DMS53 (cell line): ENCODE results near the gene HOXB6.

Source experiments
- DNase-seq: peaks from one replicate; lab custom pipeline; 2025; lab: John Stamatoyannopoulos, UW

The HOXB6 gene

DNA sequence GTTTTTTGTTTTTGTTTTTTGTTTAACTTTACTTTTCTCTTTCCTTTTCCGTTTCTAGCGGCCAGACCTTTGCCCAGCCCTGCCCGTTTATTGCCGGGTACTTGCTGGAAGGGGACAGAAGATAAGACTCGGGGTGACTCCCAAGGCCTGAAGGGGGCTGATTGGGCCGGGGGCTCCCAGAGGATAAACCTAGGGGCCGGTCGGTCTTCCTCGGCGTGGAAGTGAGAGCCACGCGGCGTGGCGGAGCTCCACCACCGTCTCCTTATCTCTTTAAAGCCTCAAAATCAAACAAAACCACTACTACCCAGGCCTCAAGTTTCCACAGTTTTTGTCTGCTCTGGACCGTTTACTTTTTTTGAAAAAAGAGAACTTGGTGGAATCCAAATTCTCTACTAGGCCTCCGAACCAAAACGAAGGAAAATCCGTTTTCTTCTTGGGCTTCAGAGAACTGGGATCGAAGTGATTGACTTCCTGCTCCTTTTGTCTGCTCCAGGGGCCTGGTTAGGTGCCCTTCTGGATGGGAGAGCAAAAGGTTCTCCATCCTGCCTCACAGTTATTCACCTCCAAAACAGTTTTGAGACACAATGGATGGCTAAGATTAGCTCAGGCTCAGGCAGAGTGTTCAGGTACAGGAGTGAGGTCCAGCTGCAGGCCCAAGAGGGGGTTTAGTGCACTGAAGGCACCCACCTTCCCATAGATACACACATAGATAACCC is 29.9 kb upstream of the HOXB6 start:
- no peak for DNase-seq

GRCh38 chr17:48633266-48633677 is 28.5 kb upstream of the HOXB6 start:
- no peak for DNase-seq

DNA sequence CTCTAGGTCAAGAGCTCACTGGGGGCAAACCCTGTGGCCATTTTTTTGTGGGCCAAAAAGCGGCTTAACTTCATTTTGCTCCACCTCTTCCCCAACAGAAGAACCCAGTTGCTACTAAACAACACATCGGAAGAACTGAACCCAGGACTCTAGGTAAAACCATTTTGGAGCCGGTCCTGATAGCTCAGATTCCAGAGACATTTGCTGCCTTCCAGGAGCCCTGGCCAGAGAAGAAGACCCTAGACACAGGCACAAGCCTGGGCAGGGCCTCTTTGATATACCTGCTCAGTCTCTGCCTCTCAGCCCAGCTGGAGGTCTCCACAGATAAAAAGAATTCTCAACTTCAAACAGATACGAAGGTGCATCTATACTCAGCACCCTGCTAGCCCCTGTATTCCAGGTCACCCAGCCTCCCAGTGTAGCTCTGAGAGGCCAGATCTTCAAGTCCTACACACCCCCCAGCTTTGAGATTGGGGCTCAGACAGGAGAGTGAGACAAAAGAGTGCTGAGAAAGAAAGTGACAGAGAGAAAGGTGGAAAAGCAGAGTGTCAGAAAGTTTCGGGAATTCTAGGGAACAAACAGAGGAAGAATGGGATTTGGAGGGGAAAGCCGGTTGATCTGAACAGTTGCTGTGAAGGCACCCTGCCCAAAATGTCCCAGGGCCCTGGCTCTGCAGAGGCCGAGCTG is 27.9 kb upstream of the HOXB6 start:
- no peak for DNase-seq

DNA sequence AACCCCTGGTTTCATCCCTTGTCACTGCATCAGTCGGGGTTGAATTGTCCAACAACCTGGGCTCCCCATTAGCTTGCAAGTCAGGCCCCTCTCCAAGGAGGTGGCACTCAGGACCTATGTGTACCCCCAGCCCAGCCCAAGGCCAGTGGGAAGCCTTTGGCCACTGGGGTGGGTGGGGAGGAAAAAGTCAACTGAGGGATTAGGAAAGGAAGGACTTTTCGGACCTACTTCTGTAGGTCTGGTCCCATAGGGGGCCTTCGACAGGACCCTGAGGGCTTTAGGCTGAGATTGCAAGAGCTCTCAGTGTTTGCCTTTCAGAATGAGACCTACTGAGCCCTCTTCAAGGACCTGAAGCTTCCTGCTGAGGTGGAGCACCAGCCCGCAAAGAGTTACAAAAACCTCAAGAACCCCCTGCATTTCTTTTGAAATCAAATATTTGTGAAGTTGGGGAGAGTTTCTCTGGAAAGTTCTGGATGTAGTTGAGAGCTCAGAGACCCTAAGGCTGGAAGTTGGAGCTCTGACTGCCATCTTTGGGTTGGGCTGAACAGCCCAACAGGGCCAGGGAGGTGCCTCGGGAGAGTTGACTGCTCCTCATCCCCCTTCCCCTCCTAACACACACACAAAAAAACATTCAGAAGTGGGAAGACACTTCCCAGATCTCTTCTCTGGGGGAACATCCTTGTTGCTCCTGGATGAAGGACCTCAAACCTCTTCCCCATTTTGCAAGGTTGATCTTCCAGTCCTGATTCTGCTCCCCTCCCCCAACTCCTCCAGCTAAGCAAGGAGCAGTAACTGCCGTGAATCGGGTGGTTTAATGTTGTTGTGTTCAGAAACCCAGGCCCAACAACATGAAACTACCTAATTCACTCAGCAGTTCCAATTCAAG is 27.1 kb upstream of the HOXB6 start:
- DNase-seq, result no peak

GRCh38 chr17:48630925-48631692 is 26.3 kb upstream of the HOXB6 start:
- DNase-seq, result no peak

GRCh38 chr17:48630009-48630924 is 25.5 kb upstream of the HOXB6 start:
- DNase-seq, result no peak

DNA sequence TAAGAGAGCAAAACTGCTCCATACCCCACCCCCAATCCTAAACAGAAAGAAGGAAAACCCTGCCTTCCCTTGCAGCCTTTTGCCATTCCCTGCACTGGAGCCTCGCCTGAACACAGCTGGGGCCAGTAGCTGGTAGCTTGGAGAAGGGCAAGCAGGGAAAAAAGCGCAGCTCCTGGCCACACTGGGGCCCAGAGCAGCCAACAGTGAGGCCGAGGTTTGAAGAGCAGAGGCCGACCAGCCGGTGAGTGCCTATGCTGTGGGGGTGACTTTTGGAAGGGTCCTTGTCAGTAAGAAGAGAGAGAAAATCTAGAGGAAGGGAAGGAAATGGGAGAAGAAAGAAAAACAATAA is 24.6 kb upstream of the HOXB6 start:
- no peak for DNase-seq

GRCh38 chr17:48628649-48629410 is 24.0 kb upstream of the HOXB6 start:
- DNase-seq, result no peak

DNA sequence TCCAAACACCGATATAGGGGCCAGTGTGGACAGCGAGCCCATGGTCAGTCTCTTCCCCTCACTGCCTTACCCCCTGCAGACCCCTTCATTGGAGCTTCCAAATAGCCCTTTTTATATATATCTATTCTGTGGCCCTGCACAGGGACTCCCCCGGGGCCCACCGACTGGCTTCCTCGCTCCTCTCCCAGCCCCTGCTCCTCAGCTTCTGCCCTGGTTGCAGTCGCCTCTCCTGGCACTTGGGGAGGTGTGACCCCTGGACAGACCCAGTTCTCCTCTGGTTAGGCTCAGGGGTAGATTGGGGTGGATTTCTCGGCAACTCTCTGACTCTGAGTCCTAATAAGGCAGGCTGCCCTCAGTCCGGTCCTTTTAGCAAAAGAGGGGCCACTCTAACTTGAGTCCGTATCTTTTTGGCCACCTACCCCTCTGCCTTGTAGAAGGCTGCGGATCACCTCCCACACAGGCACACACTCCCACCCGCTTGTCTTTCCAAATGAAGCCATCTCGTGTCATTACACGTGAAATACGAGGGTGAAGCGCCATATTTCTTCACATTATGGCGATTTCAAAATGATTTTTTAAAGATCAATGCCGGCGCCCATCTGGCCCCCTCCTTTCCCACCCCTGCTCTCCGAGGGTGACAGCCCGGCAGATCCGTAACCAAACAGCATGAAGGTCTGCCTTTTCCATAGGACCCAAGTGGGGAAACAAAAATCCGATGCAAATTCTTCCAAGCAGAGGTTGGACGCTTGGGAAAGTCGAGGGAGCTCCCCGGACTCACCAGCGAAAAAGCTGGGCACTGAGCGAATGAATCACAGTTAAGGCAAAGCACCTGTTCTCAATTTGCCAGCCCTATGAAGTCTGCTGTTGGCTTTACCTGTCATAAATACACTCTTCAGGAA is 23.1 kb upstream of the HOXB6 start:
- DNase-seq, result no peak

- DNase-seq, result no peak
Observed at GRCh38 chr17:48627118-48627597, 22.4 kb upstream of the HOXB6 start.

DNA sequence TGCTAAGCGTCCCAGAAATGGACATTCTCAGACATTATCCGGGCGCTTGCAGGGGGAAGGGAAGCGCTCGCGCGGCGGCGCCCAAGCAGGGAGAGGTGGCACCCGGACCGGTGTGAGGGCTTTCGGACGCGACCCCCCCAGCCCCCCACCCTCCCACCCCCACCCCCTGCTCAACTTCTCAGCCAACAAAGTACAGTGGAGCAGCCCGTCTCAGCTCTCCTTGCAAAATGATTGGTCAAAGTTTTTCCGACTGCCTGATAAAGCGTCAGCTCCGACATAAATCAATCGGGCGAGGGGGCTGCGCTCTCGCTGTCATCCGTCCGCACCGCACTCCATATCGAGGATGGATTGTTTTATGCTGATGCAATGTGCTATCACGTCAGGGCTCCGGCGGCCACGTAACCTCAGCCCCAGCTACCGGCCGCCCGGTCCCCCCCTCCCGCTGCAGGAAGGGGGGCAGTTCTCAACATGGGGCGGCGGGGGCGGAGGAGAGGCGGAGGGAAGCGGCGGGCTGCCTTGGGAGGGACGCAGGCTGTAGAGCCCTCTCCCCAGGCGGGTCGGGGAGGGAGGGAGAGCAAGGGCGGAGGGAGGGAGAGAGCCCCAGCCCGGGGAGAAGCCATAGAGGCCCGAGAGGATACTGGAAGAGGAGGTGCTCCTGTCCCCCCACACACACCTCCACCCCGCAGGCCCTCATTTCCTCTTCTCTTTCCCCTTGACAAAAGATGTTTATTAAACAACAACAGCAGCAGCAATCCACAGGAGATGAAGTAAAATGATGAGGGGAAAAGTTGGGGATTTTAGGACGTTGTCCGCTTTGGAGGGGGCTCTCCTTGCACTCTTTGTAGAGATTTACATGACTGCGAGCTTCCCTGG is 21.7 kb upstream of the HOXB6 start, which contains the start of gene HOXB9:
Gene HOXB9, minus strand, starts transcription at position 114 of the 873 bp plus-strand sequence. Its CDS starts 89 bp downstream, at position 25.
- DNase-seq, result no peak

GRCh38 chr17:48625495-48626244 is 20.9 kb upstream of the HOXB6 start:
- DNase-seq, result peak; percentile 57

DNA sequence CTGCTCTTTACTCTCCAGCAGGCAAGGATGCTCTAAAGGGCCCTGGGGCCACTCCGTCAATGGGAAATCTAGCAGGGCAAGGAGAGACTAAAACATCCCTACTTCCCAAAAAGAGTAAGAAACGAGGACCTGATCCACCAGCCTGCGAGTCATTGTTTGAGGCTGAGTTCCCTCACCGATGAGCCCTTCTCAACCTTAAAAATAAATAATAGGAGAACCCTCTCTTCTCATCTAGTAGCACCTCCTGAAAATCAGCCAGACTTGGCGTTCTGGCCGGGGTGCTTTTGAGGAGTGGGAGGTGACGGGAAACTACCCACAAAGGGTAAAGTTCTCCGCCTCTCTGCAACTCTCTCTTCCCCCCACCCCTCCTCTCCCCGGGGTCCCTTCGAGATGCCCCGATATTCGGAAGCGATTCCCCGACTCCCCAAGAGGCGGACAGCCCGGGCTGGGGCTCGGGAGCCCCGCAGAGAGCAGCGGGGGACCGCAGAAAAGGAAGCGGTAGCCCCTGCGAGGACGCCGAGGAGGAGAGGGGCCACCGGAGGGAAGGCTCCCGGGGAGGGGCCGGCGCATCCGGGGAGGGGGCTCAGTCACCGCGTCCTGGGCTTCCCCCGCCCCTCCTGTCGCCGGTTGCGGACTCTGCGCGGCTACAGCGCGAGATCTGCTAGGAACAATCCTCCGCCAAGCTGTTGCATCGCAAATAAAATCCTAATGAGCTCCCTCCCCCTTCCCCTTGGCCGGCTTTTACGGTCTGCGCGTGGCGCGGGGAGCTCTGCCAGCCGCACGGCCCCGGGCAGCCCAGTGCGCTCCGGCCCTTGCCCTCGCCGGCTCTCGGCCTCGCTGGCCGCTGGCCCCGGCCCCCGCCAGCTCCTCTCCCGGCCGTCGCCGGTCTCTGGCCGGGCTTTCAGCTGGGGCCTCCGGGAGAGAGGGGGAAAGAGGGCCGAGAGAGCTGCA is 20.0 kb upstream of the HOXB6 start:
- peak; percentile 46 for DNase-seq

- DNase-seq, result no peak
Observed at GRCh38 chr17:48624118-48624517, 19.3 kb upstream of the HOXB6 start.

GRCh38 chr17:48623583-48623982 is 18.8 kb upstream of the HOXB6 start:
- DNase-seq, result no peak

GRCh38 chr17:48622857-48623256 is 18.1 kb upstream of the HOXB6 start:
- no peak for DNase-seq
